Muscle of leg (tissue), 11 donors: Measurements from ENCODE around the gene CIB4. TPM values are rescaled to one million over a fixed set of nuclear protein-coding genes. Genes with fewer than 3 reads are reported as not detected.

Experiments
- DNase-seq: peaks from one replicate; pipeline ENCODE4 v3.0.0; 2013
- H3K27ac ChIP-seq: one replicate; pipeline ENCODE4 v1.5.1; 2013; ENCODE audit warnings: mild to moderate bottlenecking, low read length, control low read depth
- H3K27me3 ChIP-seq: one replicate; pipeline ENCODE4 v1.6.1; 2013; ENCODE audit warnings: low read length; ENCODE audit not compliant: control insufficient read depth, insufficient read depth
- H3K36me3 ChIP-seq: one replicate; pipeline ENCODE4 v1.6.1; 2013; ENCODE audit warnings: low read length; ENCODE audit not compliant: control insufficient read depth, insufficient read depth
- H3K4me1 ChIP-seq: one replicate; pipeline ENCODE4 v1.6.1; 2013; ENCODE audit warnings: low read length; ENCODE audit not compliant: control insufficient read depth, insufficient read depth
- H3K4me3 ChIP-seq: one replicate; pipeline ENCODE4 v1.5.1; 2013; ENCODE audit warnings: low read length, control low read depth
- H3K9me3 ChIP-seq: replicated peaks from 2 replicates; pipeline ENCODE4 v1.6.1; 2013; ENCODE audit warnings: low read depth, low read length; ENCODE audit not compliant: control insufficient read depth
- WGBS: methylation state at CpG from one replicate; pipeline ENCODE4 v1.1.5; 2013; ENCODE audit warnings: missing lambda C conversion rate; ENCODE audit not compliant: insufficient coverage; 5-methylcytosine and 5-hydroxymethylcytosine counted together
- polyA plus RNA-seq, 8 donors: library from polyadenylated mRNA; unstranded; fragments of 120-200 nt; gene quantifications; one replicate each; pipeline versions ENCODE4 v1.2.1 to v1.2.3, GENCODE V29; 2013; ENCODE audit warnings: inconsistent platforms in 1 of 8, low replicate concordance in 1 of 8; ENCODE audit not compliant: insufficient read length in 8 of 8, insufficient read depth in 1 of 8
- total RNA-seq: library from RNA; stranded (reverse); fragments of 120-200 nt; gene quantifications from one replicate; pipeline ENCODE4 v1.2.4, GENCODE V29; 2013

Gene CIB4
- total and polyA plus RNA-seq, 9 donors, result not detected

- H3K27ac ChIP-seq, result no peak overlapping the region
- H3K4me3 ChIP-seq, result no peak overlapping the region
- peaks cover 21% of the 10 kb centered on the region for H3K27me3 ChIP-seq
- no peaks in the 10 kb centered on the region for H3K36me3 ChIP-seq
- H3K4me1 ChIP-seq, result peaks cover 2% of the 10 kb centered on the region
- no peak for DNase-seq
- peaks cover 9% of the 10 kb centered on the region for H3K9me3 ChIP-seq
- WGBS, result 63% methylated on average over 9 of the region's 19 CpGs
These were observed 17.3 kb downstream of the CIB4 start for GRCh38 chr2:26623541-26624495.

DNA sequence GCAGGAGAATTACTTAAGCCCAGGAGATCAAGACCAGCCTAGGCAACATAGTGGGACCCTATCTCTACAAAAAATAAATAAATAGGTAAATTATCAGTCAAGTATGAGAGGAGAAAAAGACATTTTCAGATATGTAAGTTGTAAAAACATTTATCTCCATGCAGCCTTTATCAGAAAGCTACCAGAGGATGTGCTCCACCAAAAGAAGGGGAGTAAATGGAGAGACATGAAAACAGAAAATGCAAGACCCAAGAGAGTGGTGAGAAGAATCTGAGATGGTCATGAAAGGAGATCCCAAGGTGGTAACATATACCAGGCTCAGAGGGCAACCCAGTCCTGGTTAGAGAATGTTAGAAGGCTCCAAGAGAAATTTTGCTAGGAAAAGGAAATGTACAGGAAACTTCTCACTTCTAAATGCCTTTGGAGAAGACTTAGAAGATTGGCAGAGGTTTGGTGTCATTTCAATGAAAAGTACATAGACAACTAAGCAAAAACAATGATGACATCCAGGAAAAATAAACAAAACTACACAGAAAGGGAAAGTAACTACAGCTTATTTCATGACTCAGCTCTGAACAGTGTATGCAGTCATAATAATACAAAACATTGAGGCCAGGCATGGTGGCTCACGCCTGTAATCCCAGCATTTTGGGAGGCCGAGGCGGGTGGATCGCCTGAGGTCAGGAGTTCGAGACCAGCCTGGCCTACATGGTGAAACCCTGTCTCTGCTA lies 19.5 kb downstream of the CIB4 start:
- no peak overlapping the region for H3K27ac ChIP-seq
- peaks cover 2% of the 10 kb centered on the region for H3K4me1 ChIP-seq
- no peak overlapping the region for H3K4me3 ChIP-seq
- no peaks in the 10 kb centered on the region for H3K36me3 ChIP-seq
- 85% methylated on average over 5 of the region's 5 CpGs for WGBS
- no peak for DNase-seq
- H3K27me3 ChIP-seq, result peaks cover 37% of the 10 kb centered on the region
- peaks cover 9% of the 10 kb centered on the region for H3K9me3 ChIP-seq

GRCh38 chr2:26620031-26620605 lies 21.0 kb downstream of the CIB4 start:
- Histone ChIP-seq H3K4me1 (peaks cover 8% of the 10 kb centered on the region), H3K4me3 (no peak overlapping the region), H3K27me3 (peaks cover 41% of the 10 kb centered on the region), H3K36me3 (no peaks in the 10 kb centered on the region), H3K27ac (no peak overlapping the region), H3K9me3 (peaks cover 5% of the 10 kb centered on the region)
- 83% methylated on average over 1 of the region's 14 CpGs for WGBS
- DNase-seq, result no peak

DNA sequence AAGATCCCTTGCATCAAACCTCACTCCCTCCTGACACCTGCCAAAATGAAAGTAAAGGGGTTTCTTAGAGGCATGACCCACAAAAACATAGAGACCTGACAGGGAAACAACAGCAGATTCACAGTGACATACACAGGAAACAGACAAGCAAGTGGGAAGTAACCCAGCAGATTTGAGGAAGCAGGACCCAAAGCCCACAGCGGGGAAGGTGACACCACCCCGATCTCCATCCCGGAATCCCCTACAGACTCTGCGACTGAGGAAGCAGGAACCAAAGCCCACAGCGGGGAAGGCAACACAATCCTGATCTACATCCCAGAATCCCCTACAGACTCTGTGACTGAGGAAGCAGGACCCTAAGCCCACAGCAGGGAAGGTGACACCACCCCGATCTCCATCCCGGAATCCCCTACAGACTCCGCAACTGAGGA lies 21.6 kb downstream of the CIB4 start:
- H3K27ac ChIP-seq, result no peak overlapping the region
- peaks cover 5% of the 10 kb centered on the region for H3K9me3 ChIP-seq
- H3K27me3 ChIP-seq, result peaks cover 42% of the 10 kb centered on the region
- no peak overlapping the region for H3K4me3 ChIP-seq
- no peaks in the 10 kb centered on the region for H3K36me3 ChIP-seq
- WGBS, result 64% methylated on average over 8 of the region's 8 CpGs
- H3K4me1 ChIP-seq, result peaks cover 13% of the 10 kb centered on the region
- peak; percentile 27 for DNase-seq

- WGBS, result 63% methylated on average over 4 of the region's 11 CpGs
- peaks cover 17% of the 10 kb centered on the region for H3K4me1 ChIP-seq
- DNase-seq, result no peak
- no peak overlapping the region for H3K27ac ChIP-seq
- H3K9me3 ChIP-seq, result peaks cover 5% of the 10 kb centered on the region
- no peaks in the 10 kb centered on the region for H3K36me3 ChIP-seq
- H3K27me3 ChIP-seq, result peaks cover 43% of the 10 kb centered on the region
- no peak overlapping the region for H3K4me3 ChIP-seq
These were observed 22.1 kb downstream of the CIB4 start for GRCh38 chr2:26619096-26619495.

- Histone ChIP-seq H3K27ac (no peak overlapping the region), H3K4me1 (peaks cover 22% of the 10 kb centered on the region), H3K9me3 (peaks cover 5% of the 10 kb centered on the region), H3K4me3 (no peak overlapping the region), H3K27me3 (peaks cover 43% of the 10 kb centered on the region), H3K36me3 (no peaks in the 10 kb centered on the region)
- DNase-seq, result no peak
- WGBS, result 86% methylated on average over 9 of the region's 10 CpGs
These were observed 22.6 kb downstream of the CIB4 start for GRCh38 chr2:26618611-26619010.

DNA sequence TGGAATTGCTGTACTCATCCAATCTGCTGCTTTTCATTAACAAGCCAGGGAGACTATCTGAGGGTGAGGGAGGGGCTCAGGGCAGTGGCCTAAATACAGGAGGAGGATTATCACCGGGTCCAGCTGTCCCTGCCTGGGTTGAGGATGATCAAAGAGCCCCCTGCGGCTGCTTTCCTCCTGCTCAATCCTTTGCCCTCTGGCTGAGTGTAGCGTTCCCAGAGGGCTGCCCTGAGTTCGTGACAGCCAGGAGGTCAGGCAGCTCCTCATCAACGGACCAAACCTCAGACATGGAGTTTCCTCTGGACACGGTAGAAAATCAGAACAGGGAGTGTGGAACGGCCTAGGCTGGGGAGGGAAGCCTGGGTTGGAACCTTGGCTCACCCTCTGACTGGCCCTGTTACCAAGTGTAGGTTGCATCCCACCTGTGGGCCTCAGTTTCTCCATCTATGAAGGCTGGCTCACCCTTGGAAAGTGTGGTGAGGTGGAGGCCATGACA lies 23.5 kb downstream of the CIB4 start:
- Histone ChIP-seq H3K36me3 (no peaks in the 10 kb centered on the region), H3K27ac (no peak overlapping the region), H3K27me3 (peaks cover 43% of the 10 kb centered on the region), H3K4me1 (peaks cover 32% of the 10 kb centered on the region), H3K9me3 (peaks cover 5% of the 10 kb centered on the region), H3K4me3 (no peak overlapping the region)
- DNase-seq, result no peak
- 30% methylated on average over 6 of the region's 7 CpGs for WGBS

GRCh38 chr2:26616706-26617587 lies 24.2 kb downstream of the CIB4 start:
- H3K4me3 ChIP-seq, result no peak overlapping the region
- H3K4me1 ChIP-seq, result peaks cover 37% of the 10 kb centered on the region
- WGBS, result 66% methylated on average over 8 of the region's 10 CpGs
- H3K9me3 ChIP-seq, result peaks cover 5% of the 10 kb centered on the region
- DNase-seq, result no peak
- no peaks in the 10 kb centered on the region for H3K36me3 ChIP-seq
- peaks cover 43% of the 10 kb centered on the region for H3K27me3 ChIP-seq
- H3K27ac ChIP-seq, result no peak overlapping the region

DNA sequence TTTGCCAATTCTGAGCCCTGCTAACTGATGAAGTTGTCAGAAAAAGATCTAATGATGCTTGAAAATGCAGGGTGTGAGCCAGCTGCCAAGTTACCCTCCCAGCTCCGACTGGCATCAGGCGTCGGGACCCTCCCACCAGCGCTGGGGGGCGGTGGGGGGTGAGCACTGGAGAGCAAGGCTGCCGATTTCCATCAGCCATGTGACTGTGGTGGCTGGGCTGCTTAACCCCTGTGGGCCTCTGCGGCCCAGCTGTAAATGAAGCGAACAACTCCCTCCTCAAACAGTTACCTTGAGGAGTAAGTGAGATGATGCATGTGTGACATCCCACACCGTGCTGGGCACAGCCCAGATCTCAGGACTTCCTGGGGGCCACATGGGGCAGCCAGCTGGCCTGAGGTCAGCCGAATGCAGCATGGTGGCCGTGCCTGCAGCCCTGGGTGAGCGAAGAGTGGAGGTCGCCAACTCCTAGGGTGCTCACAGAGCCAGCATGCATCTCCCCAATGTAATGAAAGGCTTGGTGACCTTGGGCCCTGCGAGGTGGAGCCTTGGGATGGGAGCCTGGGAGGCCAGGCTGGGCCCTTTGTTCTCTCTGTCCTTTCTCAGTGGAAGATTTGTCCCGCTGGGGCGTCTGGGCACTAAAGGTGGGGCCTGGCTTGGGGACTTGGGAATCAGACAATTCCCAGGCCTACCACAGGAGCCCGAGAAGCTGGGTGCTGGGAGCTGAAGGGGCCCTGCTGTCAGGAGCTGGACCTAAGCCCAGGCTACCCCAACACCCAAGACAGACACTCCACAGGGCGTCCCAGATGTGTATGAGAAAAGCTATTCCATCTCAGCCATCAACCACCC lies 25.1 kb downstream of the CIB4 start:
- H3K4me3 ChIP-seq, result no peak overlapping the region
- no peak overlapping the region for H3K27ac ChIP-seq
- H3K9me3 ChIP-seq, result no peaks in the 10 kb centered on the region
- WGBS, result 52% methylated on average over 11 of the region's 18 CpGs
- H3K4me1 ChIP-seq, result peaks cover 37% of the 10 kb centered on the region
- peaks cover 43% of the 10 kb centered on the region for H3K27me3 ChIP-seq
- DNase-seq, result no peak
- H3K36me3 ChIP-seq, result no peaks in the 10 kb centered on the region
